Hepatocyte (in vitro differentiated cells): ENCODE data around the gene PROC.

ENCODE experiments used
- EZH2phosphoT487 ChIP-seq: fragments of 200-600 bp; sonication (generic); IDR thresholded peaks from one replicate; pipeline ENCODE4 v1.6.1; 2018; ENCODE audit warnings: antibody characterized with exemption, mild to moderate bottlenecking, low read depth, moderate library complexity; ENCODE audit not compliant: unreplicated experiment, severe bottlenecking
- TF ChIP-seq, protein P1 (sequence below): fragments of 200-600 bp; sonication (generic); IDR thresholded peaks from 2 replicates; pipeline ENCODE4 v1.5.1; 2016; ENCODE audit warnings: antibody characterized with exemption, mild to moderate bottlenecking; ENCODE audit not compliant: poor library complexity

DNA sequence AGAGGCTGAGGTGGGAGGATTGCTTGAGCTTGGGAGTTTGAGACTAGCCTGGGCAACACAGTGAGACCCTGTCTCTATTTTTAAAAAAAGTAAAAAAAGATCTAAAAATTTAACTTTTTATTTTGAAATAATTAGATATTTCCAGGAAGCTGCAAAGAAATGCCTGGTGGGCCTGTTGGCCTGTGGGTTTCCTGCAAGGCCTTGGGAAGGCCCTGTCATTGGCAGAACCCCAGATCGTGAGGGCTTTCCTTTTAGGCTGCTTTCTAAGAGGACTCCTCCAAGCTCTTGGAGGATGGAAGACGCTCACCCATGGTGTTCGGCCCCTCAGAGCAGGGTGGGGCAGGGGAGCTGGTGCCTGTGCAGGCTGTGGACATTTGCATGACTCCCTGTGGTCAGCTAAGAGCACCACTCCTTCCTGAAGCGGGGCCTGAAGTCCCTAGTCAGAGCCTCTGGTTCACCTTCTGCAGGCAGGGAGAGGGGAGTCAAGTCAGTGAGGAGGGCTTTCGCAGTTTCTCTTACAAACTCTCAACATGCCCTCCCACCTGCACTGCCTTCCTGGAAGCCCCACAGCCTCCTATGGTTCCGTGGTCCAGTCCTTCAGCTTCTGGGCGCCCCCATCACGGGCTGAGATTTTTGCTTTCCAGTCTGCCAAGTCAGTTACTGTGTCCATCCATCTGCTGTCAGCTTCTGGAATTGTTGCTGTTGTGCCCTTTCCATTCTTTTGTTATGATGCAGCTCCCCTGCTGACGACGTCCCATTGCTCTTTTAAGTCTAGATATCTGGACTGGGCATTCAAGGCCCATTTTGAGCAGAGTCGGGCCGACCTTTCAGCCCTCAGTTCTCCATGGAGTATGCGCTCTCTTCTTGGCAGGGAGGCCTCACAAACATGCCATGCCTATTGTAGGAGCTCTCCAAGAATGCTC, 6.6 kb downstream of the PROC start:
- TF ChIP-seq, protein P1, sequence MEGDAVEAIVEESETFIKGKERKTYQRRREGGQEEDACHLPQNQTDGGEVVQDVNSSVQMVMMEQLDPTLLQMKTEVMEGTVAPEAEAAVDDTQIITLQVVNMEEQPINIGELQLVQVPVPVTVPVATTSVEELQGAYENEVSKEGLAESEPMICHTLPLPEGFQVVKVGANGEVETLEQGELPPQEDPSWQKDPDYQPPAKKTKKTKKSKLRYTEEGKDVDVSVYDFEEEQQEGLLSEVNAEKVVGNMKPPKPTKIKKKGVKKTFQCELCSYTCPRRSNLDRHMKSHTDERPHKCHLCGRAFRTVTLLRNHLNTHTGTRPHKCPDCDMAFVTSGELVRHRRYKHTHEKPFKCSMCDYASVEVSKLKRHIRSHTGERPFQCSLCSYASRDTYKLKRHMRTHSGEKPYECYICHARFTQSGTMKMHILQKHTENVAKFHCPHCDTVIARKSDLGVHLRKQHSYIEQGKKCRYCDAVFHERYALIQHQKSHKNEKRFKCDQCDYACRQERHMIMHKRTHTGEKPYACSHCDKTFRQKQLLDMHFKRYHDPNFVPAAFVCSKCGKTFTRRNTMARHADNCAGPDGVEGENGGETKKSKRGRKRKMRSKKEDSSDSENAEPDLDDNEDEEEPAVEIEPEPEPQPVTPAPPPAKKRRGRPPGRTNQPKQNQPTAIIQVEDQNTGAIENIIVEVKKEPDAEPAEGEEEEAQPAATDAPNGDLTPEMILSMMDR = no peak
- TF ChIP-seq EZH2phosphoT487 = no peak
